ENCODE measurements around the gene LMNTD2. TPM values are rescaled to one million over a fixed set of nuclear protein-coding genes. Genes with fewer than 3 reads are reported as not detected.

Gene LMNTD2
- total RNA-seq, 1 donor from 2014 or later: 1.3 TPM

- intact Hi-C loops (cut with micrococcal nuclease): no loop called here
- DNase-seq (ENCODE audit: low spot score): no peak
- H3K4me1 Mint-ChIP-seq (ENCODE audit: low read depth): peaks cover 14% of the 10 kb centered on the region
Measured at GRCh38 chr11:571802-572185, 11.3 kb upstream of the LMNTD2 start.

GRCh38 chr11:569158-569885 is 8.8 kb upstream of the LMNTD2 start:
- no peaks in the 10 kb centered on the region for H3K9me3 Mint-ChIP-seq
- H3K36me3 Mint-ChIP-seq (ENCODE audit: low read depth): peaks cover 21% of the 10 kb centered on the region
- peaks cover 8% of the 10 kb centered on the region for H3K4me1 Mint-ChIP-seq (ENCODE audit: low read depth)
- DNase-seq (ENCODE audit: low spot score): no peak
- no peaks in the 10 kb centered on the region for H3K27me3 Mint-ChIP-seq (ENCODE audit: low read depth)
- intact Hi-C loops (cut with micrococcal nuclease): loop anchor here (2.0 kb wide), 1 partner anchor 63 kb away; the partner anchor contains the start of gene RNH1
- peak overlapping the region; percentile 33 for H3K27ac Mint-ChIP-seq
- H3K4me3 Mint-ChIP-seq (ENCODE audit: low read depth): peak overlapping the region; percentile 75

More at GRCh38 chr11:571802-572185, 11.3 kb upstream of the LMNTD2 start:
- Mint-ChIP-seq H3K9me3 (no peaks in the 10 kb centered on the region), H3K27me3 (ENCODE audit: low read depth) (peaks cover 5% of the 10 kb centered on the region), H3K4me3 (ENCODE audit: low read depth) (no peak overlapping the region), H3K27ac (no peak overlapping the region), H3K36me3 (ENCODE audit: low read depth) (peaks cover 10% of the 10 kb centered on the region)

DNA sequence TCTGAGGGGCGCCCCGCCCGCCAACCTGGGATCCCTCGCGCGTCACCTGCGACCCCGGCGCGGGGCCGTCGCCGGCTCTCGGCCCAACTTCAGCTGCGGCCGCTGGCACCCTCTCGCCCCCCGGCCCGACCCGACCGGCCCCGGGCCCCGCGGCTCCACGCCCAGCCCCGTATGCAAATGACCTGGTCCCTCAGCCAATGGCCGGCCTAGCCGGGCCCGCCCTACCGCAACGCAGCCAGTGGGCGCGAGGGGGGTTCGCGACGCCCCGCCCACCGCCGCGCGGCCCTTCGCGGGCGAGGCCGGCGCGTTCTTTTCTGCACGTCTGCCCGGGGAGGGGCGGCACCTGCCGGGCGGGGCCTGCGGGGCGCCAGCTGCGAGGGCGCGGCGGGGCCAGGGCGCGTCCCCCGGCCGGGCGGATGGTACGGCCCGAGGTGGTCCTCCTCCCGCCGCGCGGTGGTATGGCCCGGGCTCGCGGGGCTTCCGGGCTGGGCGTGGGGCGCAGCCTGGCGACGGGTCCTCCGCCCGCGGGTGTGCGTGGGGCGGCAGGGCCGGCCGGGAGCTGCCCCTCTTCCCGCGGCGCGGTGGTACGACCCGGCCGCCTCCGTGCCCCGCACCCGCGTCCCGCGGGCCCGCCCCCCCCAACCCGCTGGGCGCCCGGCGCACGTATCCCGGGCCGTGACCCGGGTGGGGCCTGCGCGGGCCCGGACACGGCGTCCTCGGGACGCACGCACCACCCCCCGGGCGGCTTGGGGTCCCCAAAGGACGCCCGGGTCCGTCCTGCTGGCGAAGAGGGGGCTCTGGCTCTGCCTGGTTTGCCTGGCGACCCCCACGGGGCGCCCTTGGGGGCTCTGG is 8.0 kb upstream of the LMNTD2 start:
- H3K4me3 Mint-ChIP-seq (ENCODE audit: low read depth): peak overlapping the region; percentile 75
- peak overlapping the region; percentile 33 for H3K27ac Mint-ChIP-seq
- intact Hi-C loops (cut with micrococcal nuclease): loop anchor here (1.0 to 2.0 kb wide), 2 partner anchors 8 to 62 kb away; partner anchors contain the start of genes PHRF1 and RNH1
- H3K9me3 Mint-ChIP-seq: no peaks in the 10 kb centered on the region
- no peaks in the 10 kb centered on the region for H3K27me3 Mint-ChIP-seq (ENCODE audit: low read depth)
- H3K4me1 Mint-ChIP-seq (ENCODE audit: low read depth): peaks cover 4% of the 10 kb centered on the region
- peaks cover 26% of the 10 kb centered on the region for H3K36me3 Mint-ChIP-seq (ENCODE audit: low read depth)
- DNase-seq (ENCODE audit: low spot score): peak; percentile 95

- peak overlapping the region; percentile 46 for H3K27ac Mint-ChIP-seq
- H3K36me3 Mint-ChIP-seq (ENCODE audit: low read depth): peaks cover 27% of the 10 kb centered on the region
- intact Hi-C loops (cut with micrococcal nuclease): loop anchor here (1.0 to 2.0 kb wide), 2 partner anchors 9 to 61 kb away; partner anchors contain the start of genes PHRF1 and RNH1
- no peaks in the 10 kb centered on the region for H3K9me3 Mint-ChIP-seq
- H3K4me3 Mint-ChIP-seq (ENCODE audit: low read depth): peak overlapping the region; percentile 85
- peaks cover 2% of the 10 kb centered on the region for H3K4me1 Mint-ChIP-seq (ENCODE audit: low read depth)
- no peak for DNase-seq (ENCODE audit: low spot score)
- H3K27me3 Mint-ChIP-seq (ENCODE audit: low read depth): no peaks in the 10 kb centered on the region
Measured at GRCh38 chr11:567629-568292, 7.2 kb upstream of the LMNTD2 start.

DNA sequence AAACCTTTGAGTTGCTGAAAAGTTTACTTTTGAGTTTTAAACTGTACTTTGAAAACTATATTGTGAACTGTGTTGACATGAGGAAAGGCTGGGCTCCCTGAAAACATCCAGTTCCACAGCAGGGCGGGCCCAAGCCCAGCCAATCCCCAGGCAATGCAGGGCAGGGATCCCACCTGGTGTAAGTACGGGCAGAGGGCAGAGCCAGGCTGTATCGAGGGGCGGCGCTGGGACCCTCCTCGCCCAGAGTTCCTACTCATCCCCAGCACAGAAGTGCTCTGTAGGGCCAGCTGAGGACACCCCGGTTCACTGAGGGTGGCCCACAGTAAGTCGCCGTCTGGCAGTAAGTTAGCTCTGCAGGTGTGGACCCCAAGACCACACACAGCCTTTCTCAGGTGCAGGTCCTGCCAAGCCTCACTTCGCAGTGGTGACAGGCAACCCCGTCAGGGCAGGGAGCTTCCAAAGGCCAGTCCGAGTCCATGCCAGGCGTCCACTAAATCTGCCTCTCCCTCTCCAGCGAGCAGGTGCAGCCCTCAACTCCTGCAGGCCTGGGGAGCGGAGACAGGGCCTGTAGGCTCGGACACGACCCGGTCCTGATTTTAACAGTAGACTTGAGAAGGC is 6.6 kb upstream of the LMNTD2 start:
- no peak for DNase-seq (ENCODE audit: low spot score)
- Mint-ChIP-seq H3K27ac (no peak overlapping the region), H3K4me3 (ENCODE audit: low read depth) (peak overlapping the region; percentile 85), H3K36me3 (ENCODE audit: low read depth) (peaks cover 27% of the 10 kb centered on the region), H3K27me3 (ENCODE audit: low read depth) (no peaks in the 10 kb centered on the region), H3K9me3 (no peaks in the 10 kb centered on the region), H3K4me1 (ENCODE audit: low read depth) (peaks cover 2% of the 10 kb centered on the region)
- intact Hi-C loops (cut with micrococcal nuclease): no loop called here

GRCh38 chr11:565921-566509 is 5.5 kb upstream of the LMNTD2 start:
- H3K4me3 Mint-ChIP-seq (ENCODE audit: low read depth): no peak overlapping the region
- DNase-seq (ENCODE audit: low spot score): no peak
- H3K27ac Mint-ChIP-seq: no peak overlapping the region
- peaks cover 27% of the 10 kb centered on the region for H3K36me3 Mint-ChIP-seq (ENCODE audit: low read depth)
- peaks cover 2% of the 10 kb centered on the region for H3K4me1 Mint-ChIP-seq (ENCODE audit: low read depth)
- no peaks in the 10 kb centered on the region for H3K27me3 Mint-ChIP-seq (ENCODE audit: low read depth)
- intact Hi-C loops (cut with micrococcal nuclease): no loop called here
- no peaks in the 10 kb centered on the region for H3K9me3 Mint-ChIP-seq

GRCh38 chr11:563812-564578 is 3.5 kb upstream of the LMNTD2 start:
- Mint-ChIP-seq H3K27me3 (ENCODE audit: low read depth) (peaks cover 1% of the 10 kb centered on the region), H3K4me3 (ENCODE audit: low read depth) (no peak overlapping the region), H3K36me3 (ENCODE audit: low read depth) (peaks cover 27% of the 10 kb centered on the region), H3K27ac (no peak overlapping the region), H3K4me1 (ENCODE audit: low read depth) (peaks cover 6% of the 10 kb centered on the region), H3K9me3 (no peaks in the 10 kb centered on the region)
- intact Hi-C loops (cut with micrococcal nuclease): no loop called here
- no peak for DNase-seq (ENCODE audit: low spot score)

GRCh38 chr11:563066-563811 is 2.7 kb upstream of the LMNTD2 start:
- no peak for DNase-seq (ENCODE audit: low spot score)
- intact Hi-C loops (cut with micrococcal nuclease): no loop called here
- Mint-ChIP-seq H3K27me3 (ENCODE audit: low read depth) (peaks cover 4% of the 10 kb centered on the region), H3K36me3 (ENCODE audit: low read depth) (peaks cover 27% of the 10 kb centered on the region), H3K27ac (no peak overlapping the region), H3K4me1 (ENCODE audit: low read depth) (peaks cover 6% of the 10 kb centered on the region), H3K9me3 (no peaks in the 10 kb centered on the region), H3K4me3 (ENCODE audit: low read depth) (no peak overlapping the region)

DNA sequence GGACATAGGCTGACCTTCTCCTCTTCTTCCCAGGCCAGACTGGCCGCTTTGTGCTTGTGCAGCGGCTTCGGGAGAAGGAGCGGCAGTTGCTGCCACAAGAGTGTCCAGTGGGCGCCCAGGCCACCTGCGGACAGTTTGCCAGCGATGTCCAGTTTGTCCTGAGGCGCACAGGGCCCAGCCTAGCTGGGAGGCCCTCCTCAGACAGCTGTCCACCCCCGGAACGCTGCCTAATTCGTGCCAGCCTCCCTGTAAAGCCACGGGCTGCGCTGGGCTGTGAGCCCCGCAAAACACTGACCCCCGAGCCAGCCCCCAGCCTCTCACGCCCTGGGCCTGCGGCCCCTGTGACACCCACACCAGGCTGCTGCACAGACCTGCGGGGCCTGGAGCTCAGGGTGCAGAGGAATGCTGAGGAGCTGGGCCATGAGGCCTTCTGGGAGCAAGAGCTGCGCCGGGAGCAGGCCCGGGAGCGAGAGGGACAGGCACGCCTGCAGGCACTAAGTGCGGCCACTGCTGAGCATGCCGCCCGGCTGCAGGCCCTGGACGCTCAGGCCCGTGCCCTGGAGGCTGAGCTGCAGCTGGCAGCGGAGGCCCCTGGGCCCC is 1.6 kb upstream of the LMNTD2 start:
- no peaks in the 10 kb centered on the region for H3K9me3 Mint-ChIP-seq
- DNase-seq (ENCODE audit: low spot score): no peak
- peaks cover 12% of the 10 kb centered on the region for H3K27me3 Mint-ChIP-seq (ENCODE audit: low read depth)
- intact Hi-C loops (cut with micrococcal nuclease): no loop called here
- peak overlapping the region; percentile 90 for H3K4me3 Mint-ChIP-seq (ENCODE audit: low read depth)
- H3K27ac Mint-ChIP-seq: no peak overlapping the region
- H3K4me1 Mint-ChIP-seq (ENCODE audit: low read depth): peaks cover 6% of the 10 kb centered on the region
- H3K36me3 Mint-ChIP-seq (ENCODE audit: low read depth): peaks cover 21% of the 10 kb centered on the region

- Mint-ChIP-seq H3K27ac (peak overlapping the region; percentile 60), H3K27me3 (ENCODE audit: low read depth) (peaks cover 16% of the 10 kb centered on the region), H3K4me1 (ENCODE audit: low read depth) (peaks cover 6% of the 10 kb centered on the region), H3K9me3 (no peaks in the 10 kb centered on the region), H3K36me3 (ENCODE audit: low read depth) (peaks cover 13% of the 10 kb centered on the region), H3K4me3 (ENCODE audit: low read depth) (peak overlapping the region; percentile 90)
- intact Hi-C loops (cut with micrococcal nuclease): loop anchor here (2.0 kb wide), 2 partner anchors 27 to 135 kb away; partner anchors contain the start of gene HRAS
- DNase-seq (ENCODE audit: low spot score): no peak
Measured at GRCh38 chr11:561148-562003, 838 bp upstream of the LMNTD2 start.

Measured in activated T-helper 2 cell treated with anti-CD3 and anti-CD28 coated beads, Interferon-gamma antibody, Interleukin-2, Interleukin-4, amounts not matched to agents 10 μg/mL and 5 μg/mL and 100 μg/mL, durations not matched to agents 14 hours and 24 hours and 36 hours (primary cell).